HG02973 (cell line): Measurements from ENCODE around the gene VSTM2L.

Experiments
- ATAC-seq: cut with Tn5 transposase; IDR thresholded peaks from one replicate; pipeline ENCODE4 v1.9.1; 2021; ENCODE audit warnings: moderate library complexity; ENCODE audit not compliant: unreplicated experiment

Gene VSTM2L

DNA sequence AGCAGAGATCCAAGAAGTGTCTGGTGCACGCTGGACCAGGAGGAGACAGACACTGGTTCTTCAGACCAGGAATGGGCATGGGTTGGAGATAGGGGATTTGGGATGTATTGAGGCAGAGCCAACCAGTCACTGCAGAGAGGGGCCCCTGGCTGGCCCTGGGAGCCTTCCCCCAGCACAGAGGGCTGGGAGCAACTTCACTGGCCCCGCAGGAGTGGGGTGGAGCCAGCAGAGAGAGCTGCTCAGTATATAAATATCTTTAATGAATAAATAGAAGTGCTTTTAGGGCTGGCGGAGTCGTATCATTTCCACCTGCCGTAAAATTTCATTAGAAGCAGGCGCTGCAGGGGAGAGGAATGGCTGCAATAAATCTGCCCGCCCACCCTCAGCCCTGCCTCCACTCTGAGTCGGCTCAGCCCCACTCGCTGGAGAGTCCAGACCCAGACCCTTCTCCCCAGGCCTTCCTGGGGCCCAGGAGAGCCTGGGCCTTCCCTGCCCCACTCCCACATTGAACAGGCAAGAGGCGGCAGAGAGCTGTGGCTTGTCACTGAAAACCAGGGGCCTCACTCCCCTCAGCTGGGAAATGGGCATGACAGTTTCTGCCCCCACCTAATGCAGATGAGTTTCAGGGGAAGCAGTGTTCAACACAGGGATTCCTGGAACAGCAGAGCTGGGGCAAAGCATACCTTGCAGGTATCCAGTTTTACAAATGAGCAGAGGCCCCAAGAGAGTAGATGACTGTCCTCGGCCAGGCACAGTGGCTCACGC is 23.9 kb upstream of the VSTM2L start:
- ATAC-seq, result no peak

DNA sequence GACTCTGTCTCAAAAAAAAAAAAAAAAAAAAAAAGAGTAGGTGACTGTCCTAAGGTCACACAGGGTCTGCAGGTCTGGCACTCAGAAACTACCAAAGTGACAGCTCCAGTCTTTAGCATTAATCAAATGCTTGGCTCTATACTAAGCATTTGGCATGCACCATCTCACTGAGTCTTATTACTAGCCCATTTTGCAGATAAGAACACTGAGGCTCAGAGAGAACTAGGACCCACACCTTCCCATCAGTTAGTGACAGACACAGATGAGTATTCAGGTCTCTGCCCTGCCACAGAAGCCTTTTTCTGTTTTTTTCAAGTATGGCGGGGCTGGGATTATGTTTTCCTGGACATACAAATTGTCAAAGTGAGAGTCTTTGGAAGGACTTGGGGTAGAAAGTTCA is 23.1 kb upstream of the VSTM2L start:
- no peak for ATAC-seq

DNA sequence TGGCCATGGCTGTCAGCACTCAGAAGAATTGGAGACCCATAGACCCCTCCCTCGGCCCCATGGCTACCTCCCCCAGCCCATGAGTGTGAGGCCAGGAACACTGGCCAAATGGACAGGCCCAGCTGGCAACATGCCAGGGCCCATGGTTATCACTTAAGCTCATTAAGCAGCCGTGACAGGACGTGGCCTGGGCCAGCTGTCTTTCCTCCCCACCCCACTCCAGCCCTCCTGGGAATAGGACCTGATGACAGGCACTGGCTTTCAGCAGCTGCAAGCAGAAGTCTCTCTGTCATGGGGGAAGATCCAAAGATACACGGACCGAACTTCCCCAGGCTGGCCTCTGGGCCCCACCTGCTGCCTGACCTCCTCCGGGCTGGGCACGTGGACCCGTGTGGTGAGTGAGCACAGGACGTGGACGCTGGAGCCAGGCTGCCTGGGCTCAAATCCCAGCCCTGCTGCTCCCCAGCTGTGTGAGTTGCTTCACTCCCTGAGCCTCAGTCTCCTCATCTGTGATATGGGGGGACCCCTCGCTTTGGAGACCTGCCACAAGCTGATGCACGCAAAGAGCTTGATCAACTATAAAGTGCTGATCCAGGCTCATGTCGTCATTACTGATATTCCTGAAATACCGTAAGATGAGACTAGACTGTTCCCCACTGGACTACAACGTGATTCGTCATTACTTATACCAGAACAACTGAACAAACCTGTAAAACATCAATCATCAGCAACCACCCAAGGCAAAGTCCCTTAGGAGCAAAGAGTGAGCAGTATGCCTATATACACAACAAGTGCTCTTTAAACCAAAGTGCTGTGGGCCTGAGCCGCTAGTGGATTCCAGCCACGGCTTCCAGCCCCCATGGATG is 22.0 kb upstream of the VSTM2L start:
- ATAC-seq, result no peak

DNA sequence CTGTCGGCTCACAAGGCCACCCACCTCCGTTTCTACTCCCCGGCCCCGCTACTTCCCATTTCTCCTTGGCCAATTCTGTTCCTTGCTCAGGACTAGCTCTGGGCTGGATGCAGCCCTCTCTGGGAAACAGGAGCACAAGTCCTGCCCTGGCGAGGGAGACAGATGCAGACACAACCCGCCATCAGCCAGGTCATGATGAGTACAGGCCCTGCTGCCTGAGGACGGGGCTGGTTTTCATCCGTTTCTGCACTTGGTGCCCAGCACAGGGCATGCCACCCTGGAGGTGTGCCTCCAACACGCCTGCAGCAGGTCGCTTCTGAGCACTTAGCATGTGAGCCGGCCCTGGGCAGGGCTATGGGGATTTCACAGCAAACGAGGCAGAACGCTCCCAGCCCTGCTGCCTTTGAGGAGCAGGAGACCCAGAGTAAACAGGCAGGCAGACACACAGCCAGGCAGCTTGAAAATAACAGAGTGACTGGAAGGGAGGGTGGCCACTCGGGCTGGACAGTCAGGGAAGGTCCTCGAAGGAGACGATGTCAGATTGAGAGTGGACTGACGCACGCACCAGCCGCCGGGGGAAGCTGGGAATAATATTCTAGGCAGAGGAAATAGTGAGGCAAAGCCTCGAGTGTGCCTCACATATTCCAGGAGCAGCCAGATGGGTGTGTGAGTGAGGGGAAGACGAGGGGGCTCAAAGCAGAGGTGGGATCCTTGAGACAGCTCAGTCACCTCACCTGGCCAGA is 21.2 kb upstream of the VSTM2L start:
- no peak for ATAC-seq

DNA sequence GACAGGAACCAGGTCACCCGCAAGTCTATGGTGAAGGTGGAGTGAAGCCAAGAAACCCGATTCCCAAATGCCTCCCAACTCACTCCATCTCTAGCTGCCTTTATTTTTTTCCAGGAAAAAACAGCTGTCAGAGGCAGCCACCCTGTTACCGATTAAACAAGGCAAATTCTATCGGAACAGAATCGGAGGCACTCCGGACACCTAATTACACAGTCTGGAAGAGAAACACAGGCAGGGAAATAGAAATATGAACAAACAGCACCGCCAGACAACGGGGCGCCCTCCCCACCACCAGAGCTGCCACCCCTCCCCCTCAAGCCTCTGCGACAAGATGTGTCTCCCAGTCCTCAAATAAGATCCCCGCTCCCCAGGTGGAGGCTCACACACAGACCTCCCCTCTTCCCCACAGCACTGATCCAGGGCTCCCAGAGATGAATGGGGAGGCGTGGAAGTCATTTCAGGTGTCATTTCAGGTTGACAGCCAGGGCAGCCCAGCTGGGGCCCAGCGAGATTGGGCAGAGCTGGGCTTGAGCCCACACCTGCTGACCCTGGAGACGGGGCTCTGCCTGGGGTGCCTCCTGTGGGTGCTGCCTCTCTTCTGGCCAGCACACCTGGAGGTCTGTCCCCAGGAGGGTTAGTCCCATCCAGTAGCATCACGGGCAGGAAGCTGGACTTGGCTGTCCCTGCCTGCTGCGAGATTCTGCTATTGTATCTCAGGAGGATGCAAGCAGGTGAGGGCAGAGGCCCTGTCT is 19.8 kb upstream of the VSTM2L start:
- ATAC-seq, result no peak

DNA sequence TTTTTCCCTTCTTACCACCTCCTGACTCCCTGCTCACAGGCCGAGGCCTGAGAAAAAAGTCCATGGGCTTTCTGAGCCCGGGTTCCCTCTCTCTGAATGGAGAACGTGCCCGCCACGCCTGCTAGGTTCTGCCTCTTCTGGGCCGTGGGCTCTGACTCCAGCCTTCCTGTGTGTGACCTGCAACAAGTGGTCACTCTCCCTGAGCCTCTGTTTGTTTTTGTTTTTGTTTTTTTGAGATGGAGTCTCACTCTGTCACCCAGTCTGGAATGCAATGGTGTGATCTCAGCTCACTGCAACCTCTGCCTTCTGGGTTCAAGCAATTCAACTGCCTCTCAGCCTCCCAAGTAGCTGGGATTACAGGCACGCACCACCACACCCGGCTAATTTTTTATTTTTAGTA is 17.9 kb upstream of the VSTM2L start:
- ATAC-seq, result no peak

DNA sequence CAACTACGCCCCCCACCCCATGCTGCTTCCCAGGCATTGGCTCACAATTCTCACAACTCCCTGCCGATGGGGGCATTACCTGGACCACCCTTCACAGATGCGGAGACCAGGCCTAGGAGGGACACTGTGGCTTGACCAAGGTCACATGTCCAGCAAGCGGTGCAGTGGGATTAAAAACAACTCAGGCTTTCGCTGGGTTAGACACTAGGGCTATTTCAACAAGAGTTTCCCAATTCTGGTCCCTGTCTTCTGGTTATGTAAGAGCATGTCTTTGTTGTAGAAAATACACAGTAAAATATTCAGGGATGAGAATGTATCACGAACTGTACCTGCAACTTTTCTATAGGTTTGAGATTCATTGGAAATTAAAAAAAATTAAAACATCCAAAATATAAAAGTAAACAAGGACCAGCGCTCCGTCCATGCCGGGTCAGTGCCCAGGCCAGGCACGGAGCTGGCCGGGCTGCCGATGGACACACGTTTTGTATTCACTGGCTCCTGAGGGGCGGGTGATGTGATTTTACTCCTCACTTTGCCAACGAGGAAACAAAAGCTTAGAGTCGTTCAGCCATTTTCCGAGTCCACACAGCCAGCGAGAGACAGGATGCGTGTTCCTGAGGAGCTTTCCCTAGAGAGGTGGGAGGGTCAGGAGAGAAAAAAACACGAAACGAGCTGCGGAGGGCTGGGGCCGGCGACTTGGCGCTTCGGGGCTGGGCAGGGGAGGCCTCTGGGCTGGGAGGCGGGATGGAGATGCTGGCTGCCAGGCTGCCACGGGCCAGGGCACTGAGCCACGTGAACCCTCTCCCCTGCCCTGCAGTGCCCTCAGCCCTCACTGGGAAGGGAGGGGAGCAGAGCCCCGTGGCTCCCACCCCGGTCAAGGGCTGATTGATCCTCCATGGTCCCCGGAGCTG is 17.1 kb upstream of the VSTM2L start:
- ATAC-seq, result no peak

DNA sequence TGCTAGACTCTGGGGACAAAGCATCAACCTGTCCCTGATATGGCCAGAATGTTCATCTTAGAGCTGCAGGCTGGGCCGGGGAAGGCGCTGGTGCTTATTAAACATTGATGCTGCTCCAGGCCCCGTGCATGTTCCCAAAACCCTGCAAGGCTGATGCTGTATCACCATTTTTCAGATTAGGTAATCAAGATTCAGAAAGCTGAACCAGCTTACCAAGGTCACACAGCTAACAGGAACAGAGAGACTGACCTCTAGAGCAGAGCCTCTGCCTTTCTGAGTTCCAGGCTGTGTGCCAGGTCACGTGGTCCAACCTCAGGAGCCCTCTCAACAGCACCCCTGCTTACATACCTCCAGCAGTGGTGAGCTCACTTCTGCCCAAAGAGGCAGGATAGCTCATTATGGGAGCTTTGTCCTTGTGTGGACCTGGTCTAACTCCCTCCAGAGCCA is 16.1 kb upstream of the VSTM2L start:
- ATAC-seq, result no peak

DNA sequence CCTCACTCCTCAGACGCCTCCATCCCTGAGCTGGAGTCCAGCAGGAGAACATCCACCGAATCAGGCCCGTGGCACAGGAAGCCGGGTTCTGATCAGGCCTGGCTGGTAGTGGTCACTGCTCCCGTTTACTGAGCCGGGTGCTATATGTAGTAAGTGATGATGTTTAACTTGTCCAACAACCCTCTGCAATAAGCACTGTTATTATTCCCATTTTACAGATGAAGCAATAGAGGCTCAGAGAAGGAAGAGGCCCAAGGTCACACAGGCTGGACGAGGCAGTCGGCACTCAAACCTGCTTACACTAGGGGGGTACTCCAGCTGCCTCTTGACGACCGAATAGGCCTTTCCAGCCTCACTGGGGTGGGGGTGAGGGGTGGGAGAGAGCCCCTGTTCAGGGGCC is 14.3 kb upstream of the VSTM2L start:
- ATAC-seq, result no peak

DNA sequence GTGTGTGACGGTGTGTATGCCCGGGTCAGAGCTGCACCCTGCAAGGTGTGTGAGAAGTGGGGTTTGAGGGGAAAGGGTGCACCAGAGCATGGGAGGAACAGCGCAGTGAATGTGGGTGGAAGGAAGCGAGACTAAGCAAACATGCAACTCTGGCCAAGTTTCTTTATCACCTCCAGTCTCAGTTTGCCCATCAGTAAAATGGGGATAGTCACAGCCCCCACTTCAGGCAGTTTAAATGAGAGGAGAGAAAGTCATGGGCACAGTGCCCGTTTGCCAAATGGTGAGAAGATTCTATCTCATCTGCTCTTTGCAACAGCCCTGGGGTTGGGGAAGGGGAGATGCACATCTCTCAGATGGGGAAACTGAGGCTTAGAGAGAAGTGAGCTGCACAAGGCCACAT is 12.8 kb upstream of the VSTM2L start:
- no peak for ATAC-seq

DNA sequence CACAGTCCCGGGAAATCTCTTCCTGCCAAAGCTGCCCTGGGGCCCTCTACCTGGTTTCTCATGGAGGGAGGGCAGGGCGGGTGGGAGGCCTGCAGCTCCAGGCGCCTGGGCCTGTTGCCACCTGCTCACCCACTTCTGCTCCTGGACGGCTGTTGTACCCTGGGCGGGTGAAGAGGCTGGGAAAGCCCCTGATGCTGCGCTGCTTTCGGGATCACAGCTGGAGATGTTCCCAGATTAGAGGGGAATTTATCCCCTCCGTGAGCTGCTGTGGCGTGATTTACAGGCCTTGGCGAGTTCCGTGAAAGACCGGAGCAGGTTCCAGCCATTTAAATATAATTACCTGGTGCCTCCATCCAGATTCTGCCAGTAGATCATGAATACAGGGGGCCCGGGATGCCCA is 12.3 kb upstream of the VSTM2L start:
- no peak for ATAC-seq

DNA sequence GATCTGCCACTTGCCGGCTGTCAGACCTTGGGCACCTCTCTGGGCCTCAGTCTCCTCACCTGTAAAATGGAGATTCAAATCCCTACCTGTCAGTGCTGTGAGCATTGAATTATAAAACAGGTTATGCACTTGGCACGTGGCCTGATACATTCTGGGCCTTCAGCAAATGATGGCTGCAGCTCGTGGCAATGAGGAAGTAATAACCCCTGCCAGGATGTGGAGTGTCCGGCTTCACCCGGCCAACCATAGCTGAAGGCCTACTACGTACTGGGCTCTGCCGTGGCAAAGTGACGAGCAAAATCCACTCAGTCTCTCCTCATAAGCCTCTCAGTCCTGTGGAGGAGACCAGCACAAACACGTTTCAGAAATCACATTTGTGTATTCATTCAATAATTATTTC is 10.9 kb upstream of the VSTM2L start:
- ATAC-seq, result no peak

DNA sequence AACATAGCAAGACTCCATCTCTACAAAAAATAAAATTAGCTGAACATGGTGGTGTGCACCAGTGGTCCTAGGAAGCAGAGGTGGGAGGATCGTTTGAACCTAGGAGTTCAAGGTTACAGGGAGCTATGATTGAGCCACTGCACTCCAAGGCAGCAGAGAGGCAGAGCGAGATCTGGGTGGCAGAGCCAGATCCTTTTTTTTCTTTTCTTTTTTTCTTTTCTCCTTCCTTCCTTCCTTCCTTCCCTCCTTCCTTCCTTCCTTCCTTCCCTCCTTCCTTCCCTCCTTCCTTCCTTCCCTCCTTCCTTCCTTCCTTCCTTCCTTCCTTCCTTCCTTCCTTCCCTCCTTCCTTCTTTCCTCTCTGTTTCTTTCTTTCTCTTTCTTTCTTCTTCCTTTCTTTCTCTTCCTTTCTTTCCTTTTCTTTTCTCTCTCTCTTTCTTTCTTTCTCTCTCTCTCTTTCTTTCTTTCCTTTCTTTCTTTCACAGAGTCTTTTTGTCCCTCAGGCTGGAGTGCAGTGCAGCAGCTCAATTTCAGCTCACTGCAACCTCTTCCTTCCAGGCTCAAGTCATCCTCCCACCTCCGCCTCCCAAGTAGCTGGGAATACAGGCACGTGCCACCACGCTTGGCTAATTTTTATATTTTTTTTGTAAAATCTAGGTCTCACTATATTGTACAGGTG is 9.2 kb upstream of the VSTM2L start:
- ATAC-seq, result no peak

DNA sequence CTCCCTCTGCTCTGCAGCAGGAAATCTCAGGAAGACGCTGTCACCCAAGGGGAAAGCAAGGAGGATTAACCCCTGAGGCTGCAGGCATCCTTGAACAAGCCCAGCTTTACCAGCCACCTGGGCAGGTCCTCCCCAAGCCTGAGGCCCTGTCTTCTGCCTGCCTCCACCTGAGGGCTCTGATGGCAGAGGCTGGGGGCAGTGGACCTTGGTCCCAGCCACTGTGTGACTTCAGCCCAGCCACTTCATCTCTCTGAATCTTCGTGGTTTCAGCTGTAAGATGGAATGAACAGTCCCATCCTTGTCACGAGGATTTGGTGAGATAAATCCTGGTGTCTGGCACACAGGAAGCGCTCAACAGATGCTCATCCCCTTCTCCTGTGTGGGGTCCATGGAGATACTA is 8.5 kb upstream of the VSTM2L start:
- no peak for ATAC-seq

DNA sequence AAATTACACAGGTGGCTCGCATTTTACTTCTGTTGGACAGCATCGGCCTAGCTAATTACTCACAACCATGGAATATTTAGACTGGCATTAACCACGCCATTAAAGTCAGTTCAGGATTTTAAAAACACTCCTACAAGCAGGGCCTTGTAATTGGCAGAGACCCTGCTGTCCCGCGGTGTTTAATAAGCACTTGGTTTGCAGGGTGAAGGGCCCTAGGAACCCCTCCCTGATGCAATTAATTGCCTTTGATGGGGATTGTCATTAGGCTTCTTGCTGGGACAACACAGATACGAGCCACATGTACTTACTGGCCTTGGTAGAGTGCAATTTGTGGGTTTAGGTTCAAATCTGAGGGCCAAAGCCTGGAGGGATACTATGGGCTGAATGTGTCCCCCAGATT is 7.8 kb upstream of the VSTM2L start:
- ATAC-seq, result no peak

DNA sequence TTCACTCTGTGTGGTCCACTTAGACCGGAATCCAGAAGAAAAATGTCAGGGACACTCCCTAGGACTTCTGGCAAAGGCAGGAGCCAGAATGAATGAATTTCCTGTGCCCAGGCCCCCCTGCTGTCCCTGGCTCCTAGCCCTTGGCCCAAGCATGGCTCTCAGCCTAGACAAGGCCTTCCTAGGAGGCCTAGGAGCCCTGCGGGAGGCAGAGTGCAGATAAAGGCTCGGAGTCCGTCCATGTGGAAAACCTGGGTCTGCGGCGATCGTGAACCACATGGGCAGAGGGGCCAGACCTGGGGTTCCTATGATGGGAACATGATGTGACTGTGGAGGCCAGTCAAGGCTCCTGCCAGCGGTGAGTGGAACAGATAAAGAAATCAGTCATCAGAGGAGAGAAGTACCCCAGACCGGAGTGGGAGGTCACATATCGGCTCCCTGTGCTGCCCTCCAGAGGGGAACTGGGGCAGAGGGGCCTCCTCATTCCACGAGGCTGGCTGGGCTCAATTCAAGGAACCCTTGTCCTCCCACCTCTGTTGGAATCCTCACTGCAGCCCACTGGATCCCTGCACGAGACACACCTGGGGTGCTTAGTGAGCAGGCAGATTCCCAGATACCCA is 5.9 kb upstream of the VSTM2L start:
- no peak for ATAC-seq

DNA sequence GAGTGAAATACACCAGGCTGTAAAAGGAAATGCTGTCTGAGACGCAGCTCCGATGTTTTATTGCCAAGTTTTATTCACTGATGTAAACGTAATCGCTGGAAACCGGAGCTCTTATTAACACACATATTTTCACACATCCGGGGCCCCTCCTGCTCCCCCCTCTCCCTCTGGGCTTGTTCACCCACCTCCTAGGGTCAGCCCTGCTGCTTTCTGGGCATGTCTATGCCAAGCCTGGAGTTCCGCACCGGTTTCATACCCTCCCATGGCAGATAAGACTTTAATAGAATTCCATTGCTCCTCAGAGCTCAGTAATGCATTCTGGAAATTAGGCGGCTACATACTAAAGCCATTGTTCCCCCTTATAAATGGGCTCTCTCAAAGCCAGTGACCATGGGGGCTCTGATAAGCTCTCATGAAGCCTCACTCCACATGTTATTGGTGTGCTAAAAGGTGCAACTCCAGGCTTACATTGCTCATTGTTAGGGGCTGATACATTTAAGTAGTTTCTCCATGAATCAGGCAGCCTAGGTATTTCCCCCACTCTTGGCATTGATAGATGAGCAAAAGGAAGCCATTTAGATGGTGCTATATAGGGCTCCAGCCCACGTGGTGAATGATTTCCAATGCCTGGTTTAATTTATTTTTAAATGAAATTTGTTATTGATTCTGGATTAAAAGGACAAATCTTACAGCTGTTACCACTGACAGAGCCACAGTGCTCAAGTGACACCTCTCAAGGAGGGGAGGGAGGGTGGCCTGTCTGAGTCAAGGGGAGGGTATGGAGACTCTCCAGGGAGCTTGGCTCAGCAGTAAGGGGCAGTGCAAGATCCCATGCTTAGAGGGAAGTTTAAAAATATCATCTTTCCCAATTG is 4.5 kb upstream of the VSTM2L start:
- no peak for ATAC-seq
